Measurements from ENCODE around the gene C12orf60. TPM values are rescaled to one million over a fixed set of nuclear protein-coding genes. Genes with fewer than 3 reads are reported as not detected.

C12orf60 gene
- total RNA-seq, 2 donors from 2014 or later = 2.6 to 4.6 TPM

- no peak for DNase-seq (ENCODE audit: low spot score in 2 of 2)
- ATAC-seq = peak in 1 of 2 donors; percentile 22
- Mint-ChIP-seq H3K36me3 (no peaks in the 10 kb centered on the region), H3K9me3 (no peaks in the 10 kb centered on the region), H3K27ac (no peak overlapping the region)
Observed at GRCh38 chr12:14810953-14811483, 7.5 kb downstream of the C12orf60 start.

DNA sequence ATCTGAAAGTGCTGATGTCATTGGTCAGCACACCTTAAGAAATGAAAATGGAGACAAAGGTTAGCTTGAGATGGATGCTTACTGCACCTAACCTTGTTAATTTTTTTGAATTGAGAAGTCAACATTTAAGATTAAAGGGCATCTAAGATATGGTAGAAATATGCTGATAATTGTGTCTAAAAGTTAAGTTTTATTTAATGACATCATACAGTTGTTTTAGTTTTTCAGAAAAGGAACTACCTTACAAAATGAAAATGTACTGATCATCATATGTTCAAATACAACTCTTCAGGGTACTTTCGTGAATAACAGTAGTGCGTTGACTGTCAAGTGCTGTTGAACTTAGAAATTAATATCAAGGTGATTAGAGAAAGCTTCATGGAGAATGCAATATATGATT, 8.0 kb downstream of the C12orf60 start:
- no peak for ATAC-seq
- H3K36me3 Mint-ChIP-seq = no peaks in the 10 kb centered on the region
- no peak for DNase-seq (ENCODE audit: low spot score in 2 of 2)
- H3K9me3 Mint-ChIP-seq = no peaks in the 10 kb centered on the region
- no peak overlapping the region for H3K27ac Mint-ChIP-seq

GRCh38 chr12:14814014-14814413, 10.5 kb downstream of the C12orf60 start, which contains the start of gene SMCO3:
Gene SMCO3 (minus strand): TSS chr12:14814182. CDS start chr12:14806680, 7,502 bp downstream.
- Mint-ChIP-seq H3K36me3 (no peaks in the 10 kb centered on the region), H3K27ac (no peak within 1 kb of the TSS), H3K9me3 (peaks cover 0 to 8% of the 10 kb centered on the region in 2 donors)
- no peak for ATAC-seq
- no peak for DNase-seq (ENCODE audit: low spot score in 2 of 2)

GRCh38 chr12:14824012-14824634, 20.7 kb downstream of the C12orf60 start:
- Mint-ChIP-seq H3K36me3 (no peaks in the 10 kb centered on the region), H3K27ac (no peak overlapping the region), H3K9me3 (no peaks in the 10 kb centered on the region)
- DNase-seq (ENCODE audit: low spot score in 2 of 2) (no peak), ATAC-seq (peak; percentile 57 to 93)

DNA sequence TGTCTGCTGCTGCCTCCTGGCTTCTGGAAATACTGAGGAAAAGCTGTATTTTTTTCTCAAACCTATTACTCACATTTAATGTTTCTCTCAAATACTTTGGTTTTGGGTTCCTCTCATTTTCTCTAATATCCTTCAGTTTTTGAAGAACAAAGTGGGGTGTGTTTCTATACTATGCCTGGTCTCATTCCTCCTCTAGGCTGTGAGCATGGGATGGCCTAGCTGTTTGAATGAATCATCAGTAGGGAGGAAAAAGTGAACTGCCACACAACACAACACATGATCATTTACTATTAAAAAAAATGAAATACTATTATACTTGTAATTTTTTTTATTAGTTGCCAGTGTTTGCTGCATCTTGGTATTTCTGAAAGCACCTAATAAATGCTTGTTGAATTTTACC, 21.8 kb downstream of the C12orf60 start:
- no peaks in the 10 kb centered on the region for H3K9me3 Mint-ChIP-seq
- DNase-seq (ENCODE audit: low spot score in 2 of 2) (no peak), ATAC-seq (no peak)
- no peak overlapping the region for H3K27ac Mint-ChIP-seq
- H3K36me3 Mint-ChIP-seq = no peaks in the 10 kb centered on the region

DNA sequence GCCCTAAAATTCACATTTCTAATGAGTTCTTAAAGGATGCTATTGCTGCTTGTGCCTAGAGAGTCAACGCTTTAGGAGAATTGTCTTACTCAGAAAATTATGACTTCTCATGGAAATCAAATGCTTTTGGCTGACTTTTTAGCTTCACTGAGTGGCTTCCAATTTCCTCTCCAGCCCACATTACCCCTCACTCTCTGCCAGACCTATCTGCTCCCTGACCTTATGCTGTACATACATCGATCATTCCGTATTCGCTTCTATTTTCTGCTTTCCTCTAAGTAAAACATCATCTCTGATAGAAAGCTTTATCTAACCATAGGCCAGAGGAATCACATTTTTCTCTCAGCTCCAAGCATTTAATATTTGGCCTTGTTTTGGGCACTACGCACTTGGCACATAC, 23.0 kb downstream of the C12orf60 start:
- Mint-ChIP-seq H3K36me3 (no peaks in the 10 kb centered on the region), H3K27ac (no peak overlapping the region), H3K9me3 (no peaks in the 10 kb centered on the region)
- no peak for ATAC-seq
- DNase-seq (ENCODE audit: low spot score in 2 of 2) = no peak

DNA sequence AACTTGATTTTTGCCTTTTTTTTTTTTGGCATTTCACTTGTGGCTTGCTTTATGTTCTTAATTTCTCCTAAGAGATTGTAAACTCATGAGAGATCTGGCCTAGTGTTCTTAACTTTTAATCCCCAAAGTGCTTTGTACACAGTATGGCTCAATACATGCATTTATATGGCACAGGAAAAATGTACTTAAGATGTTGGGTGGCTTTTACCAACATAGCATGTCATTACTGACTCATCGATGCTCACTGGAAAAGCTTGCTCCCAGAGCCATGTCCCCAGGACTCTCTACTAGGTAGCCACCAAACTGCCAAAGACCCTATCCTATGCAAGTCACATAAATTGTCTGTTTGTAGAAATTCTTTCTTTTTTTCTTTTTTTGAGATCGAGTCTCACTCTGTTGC, 23.6 kb downstream of the C12orf60 start:
- H3K9me3 Mint-ChIP-seq = no peaks in the 10 kb centered on the region
- no peak for ATAC-seq

GRCh38 chr12:14828892-14829291, 25.4 kb downstream of the C12orf60 start:
- no peaks in the 10 kb centered on the region for H3K9me3 Mint-ChIP-seq
- DNase-seq (ENCODE audit: low spot score in 2 of 2) = no peak
- H3K36me3 Mint-ChIP-seq = no peaks in the 10 kb centered on the region

More for the DNA sequence above, 23.6 kb downstream of the C12orf60 start:
- H3K27ac Mint-ChIP-seq = no peak overlapping the region
- DNase-seq (ENCODE audit: low spot score in 2 of 2) = no peak
- H3K36me3 Mint-ChIP-seq = no peaks in the 10 kb centered on the region

DNA sequence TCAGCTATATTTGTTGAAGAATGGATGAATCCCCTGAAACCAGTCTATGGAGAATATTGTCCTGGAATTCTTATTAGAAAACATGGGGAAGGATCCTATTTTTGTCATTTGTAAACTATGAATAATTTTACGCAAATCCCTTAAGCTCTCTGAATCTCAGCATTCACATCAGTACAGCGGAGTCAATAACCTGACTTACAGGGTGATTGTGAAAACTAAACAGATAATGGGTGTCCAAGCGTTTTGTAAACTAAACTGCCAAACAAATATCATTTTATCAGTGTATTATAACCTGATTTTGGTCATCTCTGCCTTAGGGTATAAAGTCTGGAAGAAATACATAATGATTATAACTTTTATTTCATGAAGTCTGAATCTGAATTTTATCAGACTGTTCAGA, 29.9 kb downstream of the C12orf60 start:
- Mint-ChIP-seq H3K27ac (no peak overlapping the region), H3K9me3 (no peaks in the 10 kb centered on the region), H3K36me3 (no peaks in the 10 kb centered on the region)
- DNase-seq (ENCODE audit: low spot score in 2 of 2) = no peak
- no peak for ATAC-seq

More at GRCh38 chr12:14828892-14829291, 25.4 kb downstream of the C12orf60 start:
- peak in 1 of 2 donors; percentile 45 for ATAC-seq
- H3K27ac Mint-ChIP-seq = no peak overlapping the region

DNA sequence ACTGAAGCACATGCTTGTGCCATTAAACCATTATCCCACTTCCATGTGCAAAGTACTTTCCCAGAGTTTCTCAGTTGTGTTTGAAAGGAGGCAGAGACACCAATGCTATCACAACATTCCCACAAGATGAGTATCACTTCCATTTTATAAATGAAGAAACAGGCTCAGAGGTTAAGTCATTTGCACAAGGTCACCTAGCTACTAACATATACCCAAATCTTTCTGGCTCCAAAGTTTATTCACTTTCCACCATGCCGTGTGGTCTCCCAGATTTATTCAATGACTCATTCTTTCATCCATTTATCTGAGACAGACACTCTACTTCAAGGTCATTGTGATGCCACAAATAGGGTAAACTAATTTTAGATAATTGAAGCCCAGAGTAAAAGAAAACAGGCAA, 30.5 kb downstream of the C12orf60 start:
- no peak for DNase-seq (ENCODE audit: low spot score in 2 of 2)
- H3K27ac Mint-ChIP-seq = no peak overlapping the region
- H3K9me3 Mint-ChIP-seq = no peaks in the 10 kb centered on the region
- no peak for ATAC-seq
- H3K36me3 Mint-ChIP-seq = no peaks in the 10 kb centered on the region

DNA sequence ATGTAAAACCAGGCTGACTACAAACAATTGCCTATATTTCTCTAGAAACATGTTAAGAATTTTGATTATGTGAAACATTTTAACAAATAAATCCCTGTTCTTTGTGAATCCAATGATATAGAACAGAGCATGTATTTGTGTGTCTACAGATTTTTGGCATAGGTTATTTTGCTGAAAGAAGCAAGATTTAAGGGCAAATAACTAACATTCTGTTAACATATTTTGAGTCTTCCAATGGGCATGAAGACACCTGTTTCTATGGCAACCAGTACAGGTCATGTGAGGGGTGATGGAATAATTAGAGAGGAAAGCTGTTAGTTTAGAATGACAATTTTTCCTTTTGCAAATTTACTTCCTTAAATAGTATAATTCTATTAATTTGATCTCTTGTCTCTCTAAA, 31.0 kb downstream of the C12orf60 start:
- DNase-seq (ENCODE audit: low spot score in 2 of 2) (no peak), ATAC-seq (no peak)
- H3K9me3 Mint-ChIP-seq = no peaks in the 10 kb centered on the region
- no peak overlapping the region for H3K27ac Mint-ChIP-seq
- H3K36me3 Mint-ChIP-seq = no peaks in the 10 kb centered on the region

DNA sequence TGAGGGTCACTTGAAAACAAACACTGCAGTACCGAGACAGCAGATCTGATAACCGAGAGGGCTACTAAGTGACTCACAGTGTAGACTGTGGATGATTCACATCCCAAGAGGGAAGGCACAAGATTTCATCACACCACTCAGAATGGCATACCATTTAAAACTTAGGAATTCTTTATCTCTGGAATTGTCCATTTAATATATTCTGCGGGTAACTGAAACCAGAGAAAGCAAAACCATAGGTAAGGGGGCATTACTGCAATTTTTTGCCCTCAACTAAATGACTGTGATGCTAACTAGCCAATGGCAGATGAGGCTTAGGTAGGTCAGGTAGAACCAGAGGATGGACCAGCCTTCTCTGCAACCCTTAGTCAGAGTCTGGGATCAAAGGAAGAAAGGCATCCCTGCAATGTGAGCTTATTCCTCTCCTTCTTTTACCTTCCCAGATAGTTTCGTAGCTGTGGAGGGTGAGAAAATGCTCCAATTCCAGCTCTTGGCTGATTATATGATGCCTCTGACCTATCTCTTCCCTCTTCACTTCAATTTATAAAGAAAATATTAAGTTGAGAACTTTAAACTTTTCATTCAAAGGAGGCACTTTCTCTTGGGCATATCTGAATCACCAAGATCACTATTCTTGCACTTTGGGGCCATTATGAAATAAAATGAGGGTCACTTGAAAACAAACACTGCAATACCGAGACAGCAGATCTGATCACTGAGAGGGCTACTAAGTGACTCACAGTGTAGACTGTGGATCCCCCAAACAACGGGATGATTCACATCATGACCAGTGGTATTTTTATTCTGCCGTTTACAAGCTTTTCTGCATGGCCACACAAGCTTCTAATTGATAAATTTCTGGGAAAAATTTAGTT, 33.1 kb downstream of the C12orf60 start:
- peak in 1 of 2 donors; percentile 44 for ATAC-seq

GRCh38 chr12:14839262-14839661, 35.8 kb downstream of the C12orf60 start:
- Mint-ChIP-seq H3K36me3 (no peaks in the 10 kb centered on the region), H3K27ac (no peak overlapping the region), H3K9me3 (no peaks in the 10 kb centered on the region)
- DNase-seq (ENCODE audit: low spot score in 2 of 2) = no peak
- ATAC-seq = no peak

More for the DNA sequence above, 33.1 kb downstream of the C12orf60 start:
- no peaks in the 10 kb centered on the region for H3K9me3 Mint-ChIP-seq
- no peak overlapping the region for H3K27ac Mint-ChIP-seq
- no peaks in the 10 kb centered on the region for H3K36me3 Mint-ChIP-seq
- no peak for DNase-seq (ENCODE audit: low spot score in 2 of 2)

DNA sequence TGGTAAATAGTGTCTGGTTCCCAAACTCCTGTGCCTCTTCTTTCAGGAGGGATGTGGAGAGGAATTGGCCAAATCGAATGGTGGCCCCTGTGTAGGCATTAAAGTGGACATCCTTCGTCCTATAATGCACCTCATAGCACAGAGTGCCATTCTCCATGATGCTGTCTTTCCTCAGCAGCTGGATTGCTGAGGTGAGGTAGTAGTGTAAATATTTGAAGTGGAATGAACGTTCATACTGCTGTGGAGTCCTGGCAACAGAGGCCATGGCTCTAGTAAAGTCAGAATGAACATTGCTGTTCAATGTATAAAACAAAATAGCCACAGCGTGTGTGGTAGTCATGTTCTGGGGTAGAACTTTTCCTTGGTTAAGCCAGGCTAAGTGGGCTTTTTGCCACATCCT, 37.1 kb downstream of the C12orf60 start:
- H3K9me3 Mint-ChIP-seq = no peaks in the 10 kb centered on the region
- no peak overlapping the region for H3K27ac Mint-ChIP-seq
- no peak for ATAC-seq
- no peak for DNase-seq (ENCODE audit: low spot score in 2 of 2)
- no peaks in the 10 kb centered on the region for H3K36me3 Mint-ChIP-seq

GRCh38 chr12:14841761-14842160, 38.3 kb downstream of the C12orf60 start:
- Mint-ChIP-seq H3K9me3 (no peaks in the 10 kb centered on the region), H3K27ac (no peak overlapping the region), H3K36me3 (no peaks in the 10 kb centered on the region)
- no peak for ATAC-seq
- no peak for DNase-seq (ENCODE audit: low spot score in 2 of 2)

DNA sequence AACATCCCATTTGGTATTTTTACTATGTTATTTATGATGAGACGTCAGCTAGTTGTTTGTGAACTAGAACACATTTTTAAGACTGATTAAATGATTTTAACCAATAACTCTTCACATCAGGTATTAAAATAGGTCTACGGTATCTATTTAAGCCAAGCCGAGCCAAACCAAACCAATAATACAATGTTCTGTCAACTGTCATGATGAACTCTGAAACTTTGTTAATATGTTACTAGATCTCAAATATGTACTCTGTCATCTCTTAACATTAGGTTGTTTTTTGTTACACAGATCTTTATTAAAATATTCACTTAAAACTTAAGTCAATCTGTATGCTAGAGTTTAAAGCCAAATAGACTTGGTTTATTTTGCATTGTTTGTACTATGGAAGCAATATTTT, 38.8 kb downstream of the C12orf60 start:
- ATAC-seq (no peak), DNase-seq (ENCODE audit: low spot score in 2 of 2) (no peak)
- Mint-ChIP-seq H3K9me3 (no peaks in the 10 kb centered on the region), H3K36me3 (no peaks in the 10 kb centered on the region), H3K27ac (no peak overlapping the region)

- ATAC-seq (no peak), DNase-seq (ENCODE audit: low spot score in 2 of 2) (no peak)
- Mint-ChIP-seq H3K9me3 (no peaks in the 10 kb centered on the region), H3K27ac (no peak within 1 kb of the TSS), H3K36me3 (no peaks in the 10 kb centered on the region)
Observed at GRCh38 chr12:14843425-14843887, 40.0 kb downstream of the C12orf60 start, which contains the start of gene ART4. Gene ART4 (minus strand): TSS chr12:14843526. CDS start chr12:14843113, 413 bp downstream.
